Occipital lobe (tissue), 2 donors: ENCODE results near the gene PHACTR1. TPM values are rescaled to one million over a fixed set of nuclear protein-coding genes. Genes with fewer than 3 reads are reported as not detected.

Source experiments
- DNase-seq: peaks from one replicate; lab custom pipeline; 2025; lab: John Stamatoyannopoulos, UW
- total RNA-seq: library from RNA; depleted of rRNA; stranded (reverse); fragments of >200 nt; gene quantifications from one replicate; pipeline ENCODE4 v1.2.3, GENCODE V29; 2014

Gene PHACTR1
- total RNA-seq, 1 donor from 2014 or later, result 40.7 TPM

- DNase-seq, result no peak
Observed at GRCh38 chr6:12987783-12988182, 271.2 kb downstream of the PHACTR1 start.

DNA sequence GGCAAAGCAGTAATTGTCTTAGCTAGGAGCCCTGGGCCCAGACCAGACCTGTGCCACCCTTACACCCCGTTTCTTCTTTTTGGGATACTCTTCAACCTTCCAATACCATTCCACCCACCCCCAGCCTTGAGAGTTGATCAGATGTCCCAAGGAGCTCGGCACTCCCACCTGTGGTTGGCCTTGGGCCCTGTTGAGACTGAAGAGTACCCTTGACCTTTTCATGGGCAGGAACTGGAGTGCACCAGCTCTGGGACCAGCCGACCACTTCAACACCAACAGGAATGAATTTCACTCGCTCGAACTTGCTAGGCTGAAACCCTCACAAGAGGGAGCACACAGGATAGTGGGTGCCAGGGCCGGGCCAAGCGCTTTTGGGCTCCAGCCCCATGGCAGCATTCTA lies 273.6 kb downstream of the PHACTR1 start:
- DNase-seq, result no peak

GRCh38 chr6:12991435-12991834 lies 274.9 kb downstream of the PHACTR1 start:
- no peak for DNase-seq

DNA sequence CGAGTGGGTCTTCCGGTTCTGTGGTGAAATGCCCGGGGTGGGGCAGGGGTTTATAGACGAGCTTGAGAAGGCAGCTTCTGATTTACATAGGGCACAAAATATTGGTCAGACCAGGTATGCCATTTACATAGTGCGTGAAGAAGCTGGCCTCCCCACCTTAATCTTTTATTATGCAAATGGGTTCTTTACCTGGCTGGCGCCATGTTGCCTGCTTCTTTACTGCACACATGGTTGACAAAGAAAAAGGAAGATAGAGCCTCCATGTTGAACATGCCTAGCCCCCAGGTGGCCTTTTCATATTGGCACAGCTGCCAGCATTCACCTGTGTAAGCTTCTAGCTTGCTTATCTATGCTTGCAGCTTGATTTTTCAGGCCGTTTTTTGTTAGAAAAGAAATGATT lies 276.2 kb downstream of the PHACTR1 start:
- no peak for DNase-seq

- no peak for DNase-seq
Observed at GRCh38 chr6:12993283-12993898, 276.8 kb downstream of the PHACTR1 start.

DNA sequence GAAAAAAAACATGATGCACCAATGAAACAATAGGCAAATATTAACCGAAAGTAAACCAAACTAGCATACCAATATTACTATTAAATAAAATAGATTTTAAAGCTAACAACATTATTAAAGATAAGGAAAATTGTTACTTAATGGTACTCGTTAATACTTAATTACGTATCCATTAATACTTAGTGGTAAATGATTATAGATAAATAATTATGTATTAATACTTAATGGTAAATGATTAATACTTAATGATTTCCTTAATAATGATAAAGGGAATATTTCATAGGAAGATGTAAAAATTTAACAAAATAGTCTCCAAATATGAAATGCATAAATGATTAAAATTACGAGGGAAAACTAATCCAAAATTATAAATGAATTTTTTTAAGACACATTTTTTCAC lies 278.9 kb downstream of the PHACTR1 start:
- DNase-seq, result no peak

GRCh38 chr6:13000537-13000936 lies 284.0 kb downstream of the PHACTR1 start:
- no peak for DNase-seq

- DNase-seq, result no peak
Observed at GRCh38 chr6:13001927-13002326, 285.4 kb downstream of the PHACTR1 start.

GRCh38 chr6:13004601-13005000 lies 288.0 kb downstream of the PHACTR1 start:
- DNase-seq, result no peak

- no peak for DNase-seq
Observed at GRCh38 chr6:13005994-13006393, 289.4 kb downstream of the PHACTR1 start.

- DNase-seq, result no peak
Observed at GRCh38 chr6:13006578-13007300, 290.2 kb downstream of the PHACTR1 start.

DNA sequence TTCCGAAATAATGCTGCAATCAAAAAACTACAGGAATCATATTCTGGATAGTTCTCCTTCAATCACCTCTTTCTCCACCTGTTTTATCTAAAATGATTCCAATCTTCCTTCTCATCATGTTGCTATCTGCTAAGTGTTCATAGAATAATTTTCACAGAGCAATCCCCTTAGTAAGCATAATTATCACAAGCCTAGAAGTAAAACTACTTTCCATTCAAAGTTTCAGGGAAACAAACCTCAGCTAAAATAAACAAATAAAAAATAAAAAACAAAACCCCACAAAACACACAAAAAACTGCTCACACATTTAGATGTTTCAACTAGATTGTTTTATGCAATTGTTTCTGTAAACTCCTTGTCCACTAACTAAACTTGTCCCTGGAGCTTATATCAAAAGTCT lies 291.2 kb downstream of the PHACTR1 start:
- no peak for DNase-seq

- DNase-seq, result no peak
Observed at GRCh38 chr6:13009031-13009430, 292.5 kb downstream of the PHACTR1 start.

DNA sequence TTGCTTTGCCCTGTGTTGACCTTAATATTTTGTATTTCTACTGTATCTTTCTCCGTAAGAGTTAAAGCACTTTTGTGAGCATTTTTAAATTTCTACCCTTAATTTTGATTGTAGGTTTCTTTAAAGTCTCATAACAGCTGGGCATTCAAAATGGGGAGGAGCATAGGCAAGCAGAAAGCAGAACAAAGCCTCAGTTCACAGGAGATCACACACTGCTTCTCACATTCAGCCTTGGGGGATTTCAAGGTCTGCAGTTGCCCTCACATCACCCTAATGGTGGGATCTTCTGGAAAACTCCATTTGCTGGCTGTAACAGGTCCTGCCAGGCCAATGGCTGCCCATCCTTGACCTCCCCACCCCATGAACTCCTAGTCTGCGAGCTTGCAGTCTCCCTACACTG lies 292.9 kb downstream of the PHACTR1 start:
- DNase-seq, result no peak

- no peak for DNase-seq
Observed at GRCh38 chr6:13011612-13012146, 295.1 kb downstream of the PHACTR1 start.

- DNase-seq, result no peak
Observed at GRCh38 chr6:13012296-13012695, 295.7 kb downstream of the PHACTR1 start.

DNA sequence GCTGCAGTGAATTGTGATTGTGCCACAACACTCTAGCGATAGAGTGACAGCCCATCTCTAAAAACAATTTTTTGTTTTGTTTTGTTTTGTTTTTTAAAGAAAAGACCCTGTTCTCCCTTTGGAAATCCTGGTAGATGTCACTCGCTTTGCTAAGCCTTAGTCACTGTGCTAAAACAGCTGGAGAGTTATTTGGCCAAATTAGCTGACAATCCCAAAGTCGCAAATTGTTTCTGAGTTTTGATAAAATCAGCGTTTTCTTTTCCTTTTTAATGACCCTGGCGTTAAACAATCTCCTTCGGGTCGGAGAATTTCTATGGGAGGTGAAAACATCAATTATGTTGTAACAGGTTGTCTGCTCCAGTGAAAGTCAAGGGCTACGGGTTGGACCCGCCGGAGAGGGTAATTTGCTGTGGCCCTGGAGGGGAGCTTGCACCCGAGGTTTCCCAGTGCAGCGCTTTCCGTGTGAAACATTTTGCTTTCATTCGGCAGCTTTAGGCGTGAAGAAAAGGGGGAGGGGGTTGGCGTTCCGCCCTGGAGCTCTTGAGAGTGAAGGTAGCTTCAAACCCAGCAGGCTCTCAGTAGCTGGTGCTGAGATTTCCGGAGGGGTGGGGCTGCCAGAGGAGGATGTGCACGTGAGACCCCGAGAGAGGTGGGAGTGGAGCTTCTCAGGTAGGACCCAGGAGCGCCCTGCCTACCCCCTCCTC lies 296.6 kb downstream of the PHACTR1 start:
- DNase-seq, result peak; percentile 27

- no peak for DNase-seq
Observed at GRCh38 chr6:13013681-13014503, 297.3 kb downstream of the PHACTR1 start.

DNA sequence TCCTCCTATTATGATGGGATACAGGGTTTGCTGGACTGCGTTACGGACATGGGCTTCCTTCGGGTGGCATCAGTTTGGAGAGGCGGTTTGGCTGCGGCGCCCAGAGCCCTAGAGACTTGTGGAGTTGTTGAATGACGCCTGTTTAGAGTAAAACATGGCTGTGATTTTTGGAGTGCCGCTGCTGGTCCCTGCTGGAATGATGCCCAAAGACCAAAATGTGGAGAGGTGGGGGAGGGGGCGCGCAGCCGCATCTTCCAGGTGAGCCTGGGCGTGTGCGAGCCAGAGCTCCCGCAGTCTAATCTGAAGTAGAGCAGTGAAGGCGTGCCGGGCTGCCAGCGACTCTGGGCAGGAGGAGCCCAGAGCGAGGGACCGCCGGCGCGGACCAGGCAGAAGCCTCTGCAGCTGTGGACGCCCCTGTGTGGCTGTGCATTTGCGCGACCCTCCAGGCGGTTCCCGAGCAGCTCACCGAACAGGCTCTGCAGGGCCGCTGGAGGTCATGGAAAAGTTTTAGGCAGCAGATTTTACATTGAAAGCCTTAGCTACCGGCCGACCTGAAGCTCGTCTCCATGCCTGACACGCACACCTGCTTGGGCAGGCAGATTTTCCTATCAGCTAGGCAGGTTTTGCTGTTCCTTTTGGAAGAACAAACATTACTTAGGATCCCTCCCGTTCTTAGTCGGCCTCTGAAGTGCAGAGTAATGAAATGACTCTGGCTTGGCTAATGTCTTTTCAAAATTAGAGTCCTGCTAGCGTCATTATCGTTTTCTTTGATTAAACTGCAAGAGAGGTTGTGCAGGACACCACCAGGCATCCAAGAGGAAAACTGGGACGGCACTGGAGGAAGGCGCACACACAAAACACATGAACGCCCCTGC lies 298.2 kb downstream of the PHACTR1 start:
- no peak for DNase-seq

- DNase-seq, result no peak
Observed at GRCh38 chr6:13015379-13015681, 298.8 kb downstream of the PHACTR1 start.

GRCh38 chr6:13024616-13025015 lies 308.0 kb downstream of the PHACTR1 start:
- DNase-seq, result no peak
